Measurements from ENCODE around the gene HSFX2.
"Not testable (repeated sequence)": the region's sequence is repeated elsewhere in the genome, so short reads cannot be mapped to it uniquely, and the experiment has no call there.

HSFX2 gene

GRCh38 chrX:149585631-149586030 lies 9.5 kb downstream of the HSFX2 start:
- not testable (repeated sequence) for DNase-seq

- not testable (repeated sequence) for DNase-seq
Measured at GRCh38 chrX:149573456-149573855, 21.7 kb downstream of the HSFX2 start.

- no peak for DNase-seq
Measured at GRCh38 chrX:149572743-149573142, 22.4 kb downstream of the HSFX2 start.

GRCh38 chrX:149571770-149572169 lies 23.3 kb downstream of the HSFX2 start:
- no peak for DNase-seq

GRCh38 chrX:149570668-149571067 lies 24.4 kb downstream of the HSFX2 start:
- no peak for DNase-seq

GRCh38 chrX:149569770-149570169 lies 25.3 kb downstream of the HSFX2 start:
- DNase-seq, result no peak

GRCh38 chrX:149568701-149569296 lies 26.3 kb downstream of the HSFX2 start:
- DNase-seq, result no peak

GRCh38 chrX:149567621-149568417 lies 27.3 kb downstream of the HSFX2 start:
- no peak for DNase-seq

GRCh38 chrX:149563359-149563758 lies 31.8 kb downstream of the HSFX2 start:
- no peak for DNase-seq

GRCh38 chrX:149555251-149555650 lies 39.9 kb downstream of the HSFX2 start:
- DNase-seq, result not testable (repeated sequence)

GRCh38 chrX:149551939-149552248 lies 43.2 kb downstream of the HSFX2 start:
- not testable (repeated sequence) for DNase-seq

- DNase-seq, result not testable (repeated sequence)
Measured at GRCh38 chrX:149551245-149551938, 43.7 kb downstream of the HSFX2 start.

- DNase-seq, result not testable (repeated sequence)
Measured at GRCh38 chrX:149550454-149550853, 44.7 kb downstream of the HSFX2 start.

GRCh38 chrX:149549701-149550100 lies 45.4 kb downstream of the HSFX2 start, which contains the start of gene HSFX3:
Gene HSFX3, minus strand, starts transcription at chrX:149549924. Its CDS starts 72 bp downstream, at chrX:149549852.
- not testable (repeated sequence) for DNase-seq

- not testable (repeated sequence) for DNase-seq
Measured at GRCh38 chrX:149547782-149548181, 47.3 kb downstream of the HSFX2 start.

GRCh38 chrX:149546962-149547361 lies 48.2 kb downstream of the HSFX2 start:
- DNase-seq, result not testable (repeated sequence)

GRCh38 chrX:149545545-149546543 lies 49.3 kb downstream of the HSFX2 start:
- peak; percentile 3 to 18 for DNase-seq

Data from Kasumi-1 (cell line).